PC-3 (cell line): ENCODE results near the gene SLC9A4. TPM values are rescaled to one million over a fixed set of nuclear protein-coding genes. Genes with fewer than 3 reads are reported as not detected.
"Not testable (repeated sequence)": the region's sequence is repeated elsewhere in the genome, so short reads cannot be mapped to it uniquely, and the experiment has no call there.

Experiments used
- ATAC-seq: fragments of 200-7000 bp; cut with Tn5 transposase; 2 replicates; pipeline ENCODE4 v1.9.1; 2020; ENCODE audit warnings: mild to moderate bottlenecking, moderate library complexity
- BruUV-seq: library from RNA; stranded (reverse); fragments of 400-500 nt; replicated peaks from 2 replicates; lab custom pipeline; 2021; lab: Mats Ljungman, UMichigan
- CTCF ChIA-PET: fragments of 300-600 bp; sonication (Branson Sonifier 250); formaldehyde crosslinking; loops from one replicate; lab custom pipeline; 2022; ENCODE audit warnings: antibody characterized with exemption; lab: Charles Lee
- POLR2A ChIA-PET: fragments of 300-600 bp; sonication (Branson Sonifier 250); formaldehyde crosslinking; loops from one replicate; lab custom pipeline; 2022; ENCODE audit warnings: antibody characterized with exemption; ENCODE audit not compliant: unreplicated experiment; lab: Charles Lee
- DNase-seq: peaks from one replicate; pipeline ENCODE4 v3.0.0-alpha.2; 2015
- H2AFZ ChIP-seq: fragments of 300-600 bp; sonication (generic); 2 replicates; pipeline ENCODE4 v1.6.0; 2016; ENCODE audit warnings: antibody characterized with exemption, low read length
- H3F3A ChIP-seq: fragments of 300-600 bp; sonication (generic); one replicate; pipeline ENCODE4 v1.6.0; 2017; ENCODE audit warnings: antibody characterized with exemption, low read length, control low read depth, mild to moderate bottlenecking; ENCODE audit not compliant: unreplicated experiment
- H3K27ac ChIP-seq: fragments of 300-600 bp; sonication (generic); 2 replicates; pipeline ENCODE4 v1.5.1; 2016; ENCODE audit warnings: mild to moderate bottlenecking, low read length
- H3K27me3 ChIP-seq: fragments of 300-600 bp; sonication (generic); 2 replicates; pipeline ENCODE4 v1.6.1; 2016; ENCODE audit warnings: low read length, mixed read lengths
- H3K36me3 ChIP-seq: fragments of 300-600 bp; sonication (generic); 2 replicates; pipeline ENCODE4 v1.6.1; 2016; ENCODE audit warnings: low read depth, mixed run types, low read length, mixed read lengths
- H3K4me1 ChIP-seq: fragments of 300-600 bp; sonication (generic); 2 replicates; pipeline ENCODE4 v1.5.1; 2016; ENCODE audit warnings: low read length; ENCODE audit not compliant: insufficient read depth
- H3K4me2 ChIP-seq: fragments of 300-600 bp; sonication (generic); 2 replicates; pipeline ENCODE4 v1.6.0; 2016; ENCODE audit warnings: low read length
- H3K4me3 ChIP-seq: fragments of 300-600 bp; sonication (generic); 2 replicates; pipeline ENCODE4 v1.5.1; 2016; ENCODE audit warnings: mild to moderate bottlenecking, low read length, mixed read lengths
- H3K79me2 ChIP-seq: fragments of 300-600 bp; sonication (generic); 2 replicates; pipeline ENCODE4 v1.6.1; 2017; ENCODE audit warnings: low read length, mixed read lengths
- H3K9ac ChIP-seq: fragments of 300-600 bp; sonication (generic); 2 replicates; pipeline ENCODE4 v1.6.0; 2016; ENCODE audit warnings: mild to moderate bottlenecking, low read length
- H3K9me2 ChIP-seq: fragments of 300-600 bp; sonication (generic); replicated peaks from 2 replicates; pipeline ENCODE4 v1.6.1; 2016; ENCODE audit warnings: mixed run types, low read length, mixed read lengths
- H3K9me3 ChIP-seq: fragments of 300-600 bp; sonication (generic); 2 replicates; pipeline ENCODE4 v1.6.1; 2016; ENCODE audit warnings: low read length, mixed read lengths
- H4K20me1 ChIP-seq: fragments of 300-600 bp; sonication (generic); 2 replicates; pipeline ENCODE4 v1.6.1; 2016; ENCODE audit warnings: low read length, mixed read lengths
- EZH2 ChIP-seq: fragments of 300-600 bp; sonication (generic); IDR thresholded peaks from one replicate; pipeline ENCODE4 v1.6.1; 2017; ENCODE audit warnings: antibody characterized with exemption, mild to moderate bottlenecking, low read length; ENCODE audit not compliant: unreplicated experiment
- EZH2phosphoT487 ChIP-seq: fragments of 300-600 bp; sonication (generic); IDR thresholded peaks from 2 replicates; pipeline ENCODE4 v1.6.1; 2018; ENCODE audit warnings: mild to moderate bottlenecking, antibody characterized with exemption, low read length, borderline replicate concordance
- intact Hi-C: fragments of 100-400 bp; cut with micrococcal nuclease; formaldehyde crosslinking; loops from 2 replicates; pipeline ENCODE4 v1.9.0; 2023
- total RNA-seq: library from RNA; depleted of rRNA; stranded (reverse); fragments of >200 nt; gene quantifications from 2 replicates; pipeline ENCODE4 v1.2.3, GENCODE V29; 2014
- TF ChIP-seq, protein P1 (sequence below): fragments of 300-600 bp; sonication (generic); conservative IDR thresholded peaks from 2 replicates; pipeline ENCODE4 v1.5.1; 2017; ENCODE audit warnings: antibody characterized with exemption, low read depth, mild to moderate bottlenecking, low read length

SLC9A4 gene
- total RNA-seq, 1 experiment from 2014 or later, result 0.04 TPM

DNA sequence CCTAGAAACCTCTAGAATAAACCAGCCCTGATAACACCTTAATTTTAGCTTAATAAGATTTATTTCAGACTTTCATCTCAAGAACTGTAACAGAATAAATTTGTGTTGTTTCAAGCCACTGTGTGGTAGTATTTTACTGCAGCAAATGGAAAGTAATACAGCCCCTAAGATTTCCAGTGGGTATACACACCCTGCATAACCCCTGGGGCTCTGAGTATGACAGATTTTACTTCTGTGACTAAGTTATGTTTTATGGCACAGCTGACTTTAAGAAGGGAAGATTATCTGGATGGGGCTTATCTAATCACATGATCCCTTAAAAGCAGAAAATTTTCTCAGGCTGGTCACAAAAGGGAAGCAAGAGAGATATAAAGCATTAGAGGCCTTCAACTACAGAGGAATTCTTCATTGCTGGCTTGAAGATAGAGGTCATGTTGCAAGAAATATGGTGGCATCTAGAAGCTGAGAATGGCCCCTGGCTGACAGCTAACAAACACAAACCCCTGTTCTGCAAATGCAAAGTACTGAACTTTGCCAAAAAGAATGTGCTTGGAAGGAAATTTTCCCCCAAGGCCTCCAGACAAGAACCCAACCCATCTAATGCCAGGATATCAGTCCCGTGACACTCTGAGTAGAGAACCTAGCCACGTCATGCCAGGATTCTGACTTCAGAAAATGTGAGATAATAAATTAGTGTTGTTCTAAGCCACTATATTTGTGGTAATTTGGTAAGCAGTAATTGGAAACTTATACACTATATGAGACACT, 78.5 kb downstream of the SLC9A4 start:
- Histone ChIP-seq H3K4me2 (no peak overlapping the region), H3K4me3 (no peak overlapping the region), H3K9ac (no peak overlapping the region), H3K27ac (no peak overlapping the region), H4K20me1 (no peaks in the 10 kb centered on the region), H3K9me2 (no peaks in the 10 kb centered on the region), H3F3A (no peaks in the 10 kb centered on the region), H3K4me1 (no peaks in the 10 kb centered on the region), H3K27me3 (no peaks in the 10 kb centered on the region), H2AFZ (no peak overlapping the region), H3K79me2 (no peaks in the 10 kb centered on the region), H3K36me3 (no peaks in the 10 kb centered on the region), H3K9me3 (peaks cover 14% of the 10 kb centered on the region)
- ATAC-seq (no peak), DNase-seq (no peak)
- POLR2A ChIA-PET, result no interaction called here
- TF ChIP-seq, protein P1, sequence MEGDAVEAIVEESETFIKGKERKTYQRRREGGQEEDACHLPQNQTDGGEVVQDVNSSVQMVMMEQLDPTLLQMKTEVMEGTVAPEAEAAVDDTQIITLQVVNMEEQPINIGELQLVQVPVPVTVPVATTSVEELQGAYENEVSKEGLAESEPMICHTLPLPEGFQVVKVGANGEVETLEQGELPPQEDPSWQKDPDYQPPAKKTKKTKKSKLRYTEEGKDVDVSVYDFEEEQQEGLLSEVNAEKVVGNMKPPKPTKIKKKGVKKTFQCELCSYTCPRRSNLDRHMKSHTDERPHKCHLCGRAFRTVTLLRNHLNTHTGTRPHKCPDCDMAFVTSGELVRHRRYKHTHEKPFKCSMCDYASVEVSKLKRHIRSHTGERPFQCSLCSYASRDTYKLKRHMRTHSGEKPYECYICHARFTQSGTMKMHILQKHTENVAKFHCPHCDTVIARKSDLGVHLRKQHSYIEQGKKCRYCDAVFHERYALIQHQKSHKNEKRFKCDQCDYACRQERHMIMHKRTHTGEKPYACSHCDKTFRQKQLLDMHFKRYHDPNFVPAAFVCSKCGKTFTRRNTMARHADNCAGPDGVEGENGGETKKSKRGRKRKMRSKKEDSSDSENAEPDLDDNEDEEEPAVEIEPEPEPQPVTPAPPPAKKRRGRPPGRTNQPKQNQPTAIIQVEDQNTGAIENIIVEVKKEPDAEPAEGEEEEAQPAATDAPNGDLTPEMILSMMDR, result no peak
- TF ChIP-seq EZH2phosphoT487 (no peak), EZH2 (no peak)
- no TSS peak for BruUV-seq
- CTCF ChIA-PET, result no interaction called here
- intact Hi-C loops, result no loop called here

DNA sequence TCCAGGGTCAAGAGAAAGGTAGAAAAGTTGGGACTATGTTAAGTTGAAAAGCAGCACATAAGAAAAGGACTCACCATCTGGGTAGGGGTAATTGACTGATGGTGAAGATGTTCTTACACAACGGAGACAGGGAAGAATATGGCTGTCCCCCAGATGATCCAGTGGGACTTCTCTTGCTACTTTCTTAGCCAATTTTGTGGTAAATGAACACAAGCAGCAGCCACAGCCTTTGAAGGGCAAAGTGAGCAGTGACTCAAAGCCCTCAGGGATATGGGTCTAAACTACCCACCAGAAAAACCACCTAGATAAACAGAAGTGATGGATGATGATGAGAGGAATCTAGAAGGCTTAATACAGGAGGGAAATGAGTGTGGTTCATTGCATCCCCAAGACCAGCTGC, 80.6 kb downstream of the SLC9A4 start:
- POLR2A ChIA-PET, result no interaction called here
- TF ChIP-seq EZH2, result no peak
- no peak for TF ChIP-seq EZH2phosphoT487
- TF ChIP-seq, protein P1, result no peak
- H3K9ac ChIP-seq, result no peak overlapping the region
- no peak overlapping the region for H3K4me2 ChIP-seq
- DNase-seq (peak; percentile 18), ATAC-seq (no peak)
- no peak overlapping the region for H3K27ac ChIP-seq
- CTCF ChIA-PET, result no interaction called here
- H3K4me3 ChIP-seq, result no peak overlapping the region
- no peaks in the 10 kb centered on the region for H3K36me3 ChIP-seq
- H4K20me1 ChIP-seq, result no peaks in the 10 kb centered on the region
- BruUV-seq, result no TSS peak
- no peaks in the 10 kb centered on the region for H3K79me2 ChIP-seq
- H3K27me3 ChIP-seq, result no peaks in the 10 kb centered on the region
- H2AFZ ChIP-seq, result no peak overlapping the region
- H3K9me2 ChIP-seq, result no peaks in the 10 kb centered on the region
- no peaks in the 10 kb centered on the region for H3K4me1 ChIP-seq
- H3F3A ChIP-seq, result no peaks in the 10 kb centered on the region
- intact Hi-C loops, result no loop called here
- peaks cover 14% of the 10 kb centered on the region for H3K9me3 ChIP-seq

DNA sequence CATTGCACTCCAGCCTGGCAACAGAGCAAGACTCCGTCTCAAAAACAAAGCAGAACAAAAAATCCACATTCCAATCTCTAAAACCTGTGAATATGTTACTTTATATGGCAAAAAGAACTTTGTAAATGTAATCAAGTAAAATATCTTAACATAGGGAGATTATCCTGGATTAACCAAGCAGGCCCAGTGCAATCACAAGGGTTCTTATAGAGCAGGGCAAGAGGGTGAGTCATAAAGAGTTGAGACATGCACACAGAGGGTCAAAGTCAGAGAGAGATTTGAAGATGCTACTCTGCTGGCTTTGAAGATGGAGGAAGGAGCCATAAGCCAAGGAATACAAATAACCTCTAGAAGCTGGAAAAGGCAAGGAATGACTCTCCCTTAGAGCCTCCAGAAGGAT, 85.4 kb downstream of the SLC9A4 start:
- Histone ChIP-seq H3K4me1 (no peaks in the 10 kb centered on the region), H3K36me3 (no peaks in the 10 kb centered on the region), H4K20me1 (no peaks in the 10 kb centered on the region), H3K9ac (no peak overlapping the region), H3K9me2 (no peaks in the 10 kb centered on the region), H3K9me3 (no peaks in the 10 kb centered on the region), H3K27ac (no peak overlapping the region), H3K27me3 (no peaks in the 10 kb centered on the region), H3K79me2 (no peaks in the 10 kb centered on the region), H3K4me2 (no peak overlapping the region), H3K4me3 (no peak overlapping the region), H2AFZ (no peak overlapping the region), H3F3A (no peaks in the 10 kb centered on the region)
- TF ChIP-seq EZH2phosphoT487 (no peak), EZH2 (no peak)
- TF ChIP-seq, protein P1, result no peak
- ChIA-PET POLR2A (no interaction called here), CTCF (no interaction called here)
- no TSS peak for BruUV-seq
- DNase-seq (no peak), ATAC-seq (no peak)
- intact Hi-C loops, result no loop called here

DNA sequence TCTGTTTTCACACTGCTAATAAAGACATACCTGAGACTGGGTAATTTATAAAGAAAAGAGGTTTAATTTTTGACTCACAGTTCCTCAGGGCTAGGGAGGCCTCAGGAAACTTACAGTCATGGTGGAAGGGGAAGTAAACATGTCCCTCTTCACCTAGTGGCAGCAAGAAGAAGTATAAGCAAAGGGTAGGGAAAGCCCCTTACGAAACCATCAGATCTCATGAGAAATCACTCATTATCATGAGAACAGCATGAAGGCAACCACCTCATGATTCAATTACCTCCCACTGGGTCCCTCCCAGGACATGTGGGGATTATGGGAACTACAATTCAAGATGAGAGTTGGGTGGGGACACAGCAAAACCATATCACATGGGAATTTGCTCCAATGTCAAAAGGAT, 89.5 kb downstream of the SLC9A4 start:
- ATAC-seq, H3K4me1 ChIP-seq, POLR2A ChIA-PET, H3K9me2 ChIP-seq, H3F3A ChIP-seq, H3K4me2 ChIP-seq, H3K9ac ChIP-seq, H3K36me3 ChIP-seq, H3K9me3 ChIP-seq, H3K27ac ChIP-seq, intact Hi-C loops, H4K20me1 ChIP-seq, CTCF ChIA-PET, DNase-seq, BruUV-seq, H3K27me3 ChIP-seq, H3K4me3 ChIP-seq, H3K79me2 ChIP-seq, H2AFZ ChIP-seq: not testable (repeated sequence)
